ENCODE results near the gene DCD.
"Not testable (repeated sequence)": the region's sequence is repeated elsewhere in the genome, so short reads cannot be mapped to it uniquely, and the experiment has no call there.

DCD gene, protein sequence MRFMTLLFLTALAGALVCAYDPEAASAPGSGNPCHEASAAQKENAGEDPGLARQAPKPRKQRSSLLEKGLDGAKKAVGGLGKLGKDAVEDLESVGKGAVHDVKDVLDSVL

DNA sequence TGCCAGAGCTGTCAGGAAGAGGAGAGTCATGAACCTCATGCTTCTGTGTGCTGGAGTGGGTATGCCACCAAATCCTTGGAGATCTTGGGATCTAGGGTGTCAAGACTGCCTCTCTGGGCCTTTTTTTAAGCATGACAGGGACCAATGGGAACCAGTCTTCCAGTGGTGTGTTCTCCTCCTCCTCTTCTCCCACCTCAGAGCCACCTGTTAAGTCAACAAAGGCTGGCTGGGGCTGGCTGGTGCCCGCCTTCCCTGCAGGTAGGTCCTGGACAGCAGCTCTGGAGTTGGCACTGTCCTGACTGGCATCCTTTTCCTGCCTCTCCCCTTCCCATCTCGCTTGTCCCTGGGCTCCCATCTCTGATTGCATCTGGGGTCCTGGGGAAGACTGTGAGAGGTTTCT is at the start of gene DCD:
TSS of gene DCD (minus strand) at position 101 of the 400 bp plus-strand sequence. CDS start at position 39, 62 bp downstream.
- FAIRE-seq, result no peak

DNA sequence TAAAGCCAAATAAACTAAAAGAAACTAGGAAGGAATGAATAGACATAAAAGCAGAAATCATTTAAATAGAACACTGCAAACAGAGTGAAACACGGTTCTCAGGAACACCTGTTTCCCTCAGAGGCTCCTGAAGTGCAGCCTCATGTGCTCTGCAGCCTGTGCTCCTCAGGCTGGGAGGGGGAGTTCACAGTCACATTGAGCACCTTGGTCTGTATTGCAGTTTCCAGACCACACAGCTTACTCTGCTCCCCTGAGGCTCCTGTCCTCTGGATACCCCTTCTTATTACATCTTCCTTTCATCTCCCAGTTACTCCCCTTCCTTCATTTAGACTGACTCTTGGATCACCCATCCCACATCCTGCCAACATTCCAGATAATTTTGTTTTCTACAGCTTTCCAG is 49.7 kb upstream of the DCD start:
- FAIRE-seq, result no peak

DNA sequence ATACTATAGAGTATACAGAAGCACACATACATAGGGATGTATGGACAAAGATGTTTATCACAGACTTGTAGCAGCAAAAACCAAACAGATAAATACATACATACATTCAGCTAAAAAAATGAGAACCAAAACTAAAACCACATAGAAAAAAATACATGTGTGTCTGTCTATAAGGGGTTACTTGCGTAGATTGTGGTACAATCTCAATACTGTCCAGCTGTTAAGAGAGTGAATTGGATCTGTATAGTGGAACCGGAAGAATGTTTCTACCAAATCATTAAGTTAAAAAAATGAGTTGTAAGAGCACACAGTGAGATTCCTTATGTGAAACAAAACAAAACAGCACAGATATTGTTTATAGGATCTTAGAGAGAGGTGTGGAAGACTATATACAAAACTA is 44.2 kb upstream of the DCD start:
- FAIRE-seq, result no peak

DNA sequence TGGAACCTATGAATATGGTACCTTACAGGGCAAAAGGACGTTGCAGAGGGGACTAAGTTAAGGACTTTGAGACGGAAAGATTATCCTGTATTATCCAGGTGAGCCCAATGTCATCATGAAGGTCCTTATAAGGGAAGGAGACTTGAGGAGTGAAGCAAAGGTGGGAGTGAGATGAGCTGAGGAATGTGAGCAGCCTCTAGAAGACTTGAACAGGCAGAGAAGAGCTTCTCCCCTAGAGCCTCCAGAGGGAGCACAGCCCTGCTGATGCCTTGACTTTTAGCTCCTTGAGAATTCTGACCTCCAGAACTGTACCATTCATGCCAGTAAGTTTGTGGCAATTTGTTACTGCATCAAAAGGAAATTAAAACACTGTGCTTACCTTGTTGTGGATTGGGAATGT is 41.8 kb upstream of the DCD start:
- no peak for FAIRE-seq

DNA sequence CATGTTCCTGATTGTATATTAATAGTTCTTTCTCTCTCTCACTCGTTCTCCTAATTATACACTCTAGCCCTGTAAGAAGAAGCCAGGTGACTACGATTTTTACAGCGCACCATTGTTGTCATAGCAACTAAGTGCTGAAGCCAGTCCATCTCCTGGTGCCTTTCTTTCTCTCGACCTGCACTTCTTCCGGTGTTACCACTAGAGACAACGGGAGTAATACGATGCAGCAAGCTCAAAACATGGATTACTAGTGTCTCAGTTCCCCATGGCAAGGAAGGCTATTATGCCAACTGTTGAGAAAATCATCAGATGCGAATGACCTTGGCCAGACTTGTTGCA is 40.8 kb upstream of the DCD start:
- FAIRE-seq, result no peak

DNA sequence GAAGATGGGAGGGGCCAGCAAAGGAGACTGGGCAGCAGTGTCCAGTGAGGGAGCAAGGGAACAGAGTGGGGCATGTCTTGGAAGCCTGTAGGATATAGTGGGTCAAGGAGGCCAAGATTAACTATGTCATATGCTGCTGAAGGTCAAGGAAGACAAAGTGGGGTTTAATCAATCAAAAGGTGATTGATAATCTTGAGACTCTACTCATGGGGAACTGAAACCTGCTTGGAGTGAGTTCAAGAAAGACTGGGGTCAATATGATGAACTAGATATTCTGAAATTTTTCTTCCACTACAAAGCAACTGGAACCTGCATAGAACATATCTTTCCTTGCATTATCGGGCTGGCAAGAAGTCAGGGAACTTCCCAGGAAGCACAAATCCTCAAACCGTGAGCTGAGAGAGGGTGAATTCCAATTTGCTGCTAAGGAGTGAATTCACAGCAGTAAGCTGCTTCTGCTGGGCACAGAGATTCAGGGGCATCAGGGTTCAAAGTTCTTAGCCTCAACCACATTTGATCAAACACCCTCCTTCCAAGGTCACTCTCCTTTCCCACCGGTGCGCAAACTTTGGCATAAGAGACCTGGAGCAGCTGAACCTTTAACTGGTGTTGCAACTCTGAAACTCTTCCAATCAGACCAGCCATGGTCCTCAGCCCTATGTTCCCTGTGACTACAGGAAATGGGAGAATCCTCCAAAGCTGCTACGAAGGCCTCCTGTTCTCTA is 40.3 kb upstream of the DCD start:
- FAIRE-seq, result no peak

DNA sequence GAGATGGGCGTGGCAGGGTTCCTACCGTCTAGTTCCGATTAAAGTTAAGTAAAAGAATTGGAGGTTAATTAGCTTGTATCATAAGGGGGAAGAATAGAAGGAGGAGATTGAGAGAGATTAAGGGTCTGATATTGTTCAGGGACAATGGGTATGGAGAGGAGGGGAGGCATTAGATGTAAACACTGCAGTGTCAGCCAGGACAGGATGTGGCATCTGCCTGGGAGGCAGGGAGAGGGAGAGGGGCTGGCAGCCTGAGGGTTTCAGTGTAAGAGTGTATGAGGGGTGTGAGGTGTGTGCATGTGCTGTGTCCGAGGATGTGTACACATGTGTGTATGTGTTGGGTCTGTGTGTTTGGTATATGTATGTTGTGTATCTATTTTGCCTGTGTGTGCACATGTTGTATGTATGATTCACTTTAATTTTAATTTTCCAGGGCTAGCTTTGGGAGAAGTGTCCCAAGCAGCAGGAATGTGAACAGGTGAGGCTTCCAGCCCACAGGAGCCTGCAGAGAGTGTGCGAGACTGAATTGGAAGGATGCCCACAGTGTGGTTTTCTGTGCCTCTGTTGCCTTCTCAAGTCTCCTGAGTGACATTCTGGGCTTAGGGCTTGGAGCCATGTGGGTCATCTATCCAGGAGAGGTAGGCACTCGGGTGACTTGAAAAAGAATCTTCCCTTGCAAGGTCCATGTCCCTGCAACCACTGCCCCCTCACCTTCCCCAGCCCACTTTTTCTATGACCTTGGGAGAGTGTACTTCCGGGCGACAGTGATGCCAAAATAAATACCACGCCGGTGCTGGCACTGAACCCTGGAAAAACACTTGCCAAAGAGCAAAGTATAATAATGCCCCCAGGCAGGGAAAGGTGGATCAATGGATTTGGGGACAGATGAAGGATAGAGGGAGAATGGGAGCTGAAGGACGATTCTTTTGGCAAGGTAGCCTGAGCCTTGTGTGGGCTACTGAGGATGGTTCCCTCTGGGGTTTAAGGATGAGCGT is 36.8 kb upstream of the DCD start:
- FAIRE-seq, result no peak

DNA sequence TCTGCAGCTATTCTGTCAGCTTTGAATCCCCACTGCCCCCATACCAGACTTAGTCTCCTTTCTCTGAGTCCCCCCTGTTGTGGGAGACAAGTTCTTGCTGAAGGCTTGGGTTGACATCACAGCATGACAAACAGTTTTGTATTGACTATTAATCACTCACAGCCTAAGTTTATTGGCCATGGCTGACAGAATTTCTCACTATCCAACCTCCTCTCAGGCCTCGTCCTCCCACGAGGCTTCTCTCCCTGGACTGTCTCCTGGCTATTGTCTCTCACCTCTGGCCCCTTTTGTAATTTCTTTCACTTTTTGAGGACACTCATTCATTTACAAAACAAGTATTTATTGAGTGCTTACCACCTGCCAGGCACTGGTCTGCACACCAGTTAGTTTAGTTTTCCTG is 35.2 kb upstream of the DCD start:
- no peak for FAIRE-seq

DNA sequence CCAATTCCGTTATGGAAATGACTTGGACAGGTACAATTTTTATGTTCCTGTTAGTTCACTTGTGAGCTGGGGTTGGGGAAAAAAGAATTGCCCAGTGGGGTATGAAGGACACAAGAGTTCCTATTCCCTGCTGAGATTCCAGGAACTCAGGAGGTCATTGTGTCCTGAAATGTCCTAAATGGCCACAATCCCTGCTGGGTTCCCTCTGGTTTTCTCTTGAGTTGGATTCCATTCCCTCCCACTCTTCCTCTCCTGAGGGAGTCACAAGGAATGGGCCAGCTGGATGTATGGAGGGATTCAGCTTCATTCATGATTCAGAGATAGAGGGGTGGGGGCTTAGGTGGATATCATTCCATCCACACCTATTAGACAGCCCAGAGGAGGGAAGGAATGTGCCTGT is 34.5 kb upstream of the DCD start:
- no peak for FAIRE-seq

GRCh38 chr12:54680374-54680773 is 32.2 kb upstream of the DCD start:
- FAIRE-seq, result no peak

- FAIRE-seq, result no peak
These were observed 30.0 kb upstream of the DCD start for GRCh38 chr12:54678131-54678530.

DNA sequence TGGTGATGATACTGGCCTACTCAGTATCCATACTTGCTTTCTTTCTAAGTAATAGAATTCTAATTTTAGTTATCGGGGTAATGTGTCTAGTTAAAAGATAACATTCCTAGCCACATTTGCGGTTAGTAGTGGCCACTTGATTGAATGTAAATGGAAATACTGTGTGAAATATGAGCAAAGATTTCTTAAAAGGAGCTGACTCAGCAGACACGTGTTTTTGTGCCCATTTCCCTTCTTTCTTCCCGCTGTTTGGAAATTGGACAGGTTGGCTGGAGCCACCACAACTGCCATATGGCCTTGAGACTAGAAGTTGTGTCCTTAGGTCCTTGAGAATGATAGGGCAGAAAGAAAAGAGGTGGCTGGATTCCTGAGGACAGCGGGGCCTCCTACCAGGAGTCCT is 19.8 kb upstream of the DCD start:
- no peak for FAIRE-seq

- no peak for FAIRE-seq
These were observed 17.8 kb upstream of the DCD start for GRCh38 chr12:54666008-54666407.

DNA sequence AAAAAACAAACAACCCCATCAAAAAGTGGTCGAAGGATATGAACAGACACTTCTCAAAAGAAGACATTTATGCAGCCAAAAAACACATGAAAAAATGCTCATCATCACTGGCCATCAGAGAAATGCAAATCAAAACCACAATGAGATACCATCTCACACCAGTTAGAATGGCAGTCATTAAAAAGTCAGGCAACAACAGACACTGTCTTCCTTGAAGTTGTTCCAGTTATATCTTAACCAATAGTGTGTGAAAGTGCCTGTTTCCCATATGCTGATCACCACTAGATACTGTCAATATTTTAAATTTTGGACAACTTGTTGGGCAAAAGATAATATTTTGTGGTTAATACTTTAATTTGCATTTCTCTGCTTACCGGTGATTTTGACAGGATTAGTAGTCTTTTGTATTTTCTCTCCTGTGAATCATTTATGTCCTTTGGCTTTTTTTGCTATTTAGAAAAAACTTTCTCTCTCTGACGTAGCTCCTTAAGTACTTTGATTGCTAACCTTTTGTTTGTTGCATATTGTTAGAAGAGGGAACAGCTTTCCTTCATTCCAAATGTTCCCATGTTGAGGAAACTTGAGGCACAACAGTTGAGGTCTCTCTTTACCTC is 17.0 kb upstream of the DCD start:
- FAIRE-seq, result not testable (repeated sequence)

GRCh38 chr12:54663603-54664002 is 15.4 kb upstream of the DCD start:
- peak; percentile 86 for FAIRE-seq

DNA sequence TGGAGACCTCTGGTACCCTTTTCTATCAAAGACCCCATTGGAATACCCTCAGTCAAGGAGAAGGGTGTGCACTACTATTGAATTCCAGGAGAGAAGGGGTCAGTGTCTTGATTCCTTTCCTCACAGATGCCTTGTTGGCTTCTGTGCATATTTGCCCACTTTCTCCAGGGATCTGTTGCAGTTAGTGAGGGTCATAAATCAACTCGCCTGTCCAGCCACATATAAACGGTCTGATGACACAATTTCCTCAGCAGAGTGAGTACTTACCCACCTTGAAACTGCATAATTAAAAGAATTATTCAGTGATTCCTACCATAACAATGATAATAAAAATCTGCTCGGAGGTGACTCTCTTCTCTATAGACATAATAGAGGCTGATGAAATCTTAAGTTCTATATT is 13.9 kb upstream of the DCD start:
- FAIRE-seq, result no peak

GRCh38 chr12:54661048-54661447 is 12.9 kb upstream of the DCD start:
- FAIRE-seq, result no peak

GRCh38 chr12:54660320-54660962 is 12.3 kb upstream of the DCD start:
- FAIRE-seq, result no peak

- no peak for FAIRE-seq
These were observed 10.4 kb upstream of the DCD start for GRCh38 chr12:54658306-54659264.

GRCh38 chr12:54657105-54657607 is 9.0 kb upstream of the DCD start:
- FAIRE-seq, result no peak

DNA sequence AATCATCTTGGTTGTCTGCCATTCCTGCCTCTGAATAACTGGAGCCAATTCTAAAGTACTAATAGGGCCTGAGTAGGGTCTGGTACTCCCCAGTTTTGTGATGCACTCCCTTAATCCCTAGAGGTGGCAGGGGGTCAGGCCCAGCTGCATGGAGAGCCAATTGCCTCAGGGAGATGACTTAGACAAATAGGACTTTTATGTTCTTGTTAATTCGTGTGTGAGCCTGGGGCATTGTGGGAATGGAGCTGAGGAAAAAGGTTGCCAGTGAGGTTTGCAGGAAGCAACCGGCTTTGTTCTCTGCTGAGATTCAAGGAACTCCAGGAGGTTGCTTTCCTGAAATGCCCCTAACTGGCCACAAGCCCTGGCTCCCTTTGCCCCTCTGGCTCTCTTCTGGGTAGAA is 6.8 kb upstream of the DCD start:
- no peak for FAIRE-seq

DNA sequence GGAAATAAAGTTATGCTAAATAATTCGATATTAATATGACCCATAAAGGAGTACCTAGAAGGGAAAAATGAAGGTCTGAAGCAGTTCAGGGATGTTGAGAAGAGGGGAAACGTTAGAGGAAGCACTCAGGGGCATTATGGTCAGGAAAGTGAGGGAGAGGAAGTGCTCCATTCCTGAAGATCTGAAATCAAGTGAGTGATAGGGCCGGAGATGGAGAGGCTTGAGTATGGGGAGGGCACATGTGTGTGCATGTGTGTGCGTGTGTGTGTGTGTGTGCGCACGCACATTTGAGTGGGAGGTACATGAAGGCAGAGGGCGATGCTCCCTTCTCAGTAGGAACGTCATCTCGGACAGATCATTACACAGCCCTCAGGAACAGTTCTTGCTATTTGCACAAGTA is 4.9 kb upstream of the DCD start:
- no peak for FAIRE-seq
